Measurements from ENCODE around the gene TIGD4. TPM values are rescaled to one million over a fixed set of nuclear protein-coding genes. Genes with fewer than 3 reads are reported as not detected.

Gene TIGD4
- total RNA-seq (2016; rRNA removed; fragmentation: Illumina TruSeq; extraction: Trizol): 0.49 and 0.62 TPM in 2 replicates
- 0.18 TPM in 1 of 2 replicates, not detected in the other for total RNA-seq (2016; cell fraction: cytosol; rRNA removed; fragmentation: Illumina TruSeq; extraction: Trizol; ENCODE audit: low read depth)
- total RNA-seq (2016; cell fraction: insoluble cytoplasmic fraction; rRNA removed; fragmentation: Illumina TruSeq; extraction: Trizol): 0.56 and 0.67 TPM in 2 replicates
- total RNA-seq (2016; cell fraction: membrane; rRNA removed; fragmentation: Illumina TruSeq; extraction: Trizol): 0.21 and 0.37 TPM in 2 replicates
- 0.93 and 1.3 TPM in 2 replicates for total RNA-seq (2016; cell fraction: nucleus; rRNA removed; fragmentation: Illumina TruSeq; extraction: Trizol)
- 0.15 and 0.29 TPM in 2 replicates for polyA plus RNA-seq (2011; rRNA removed)
- polyA plus RNA-seq (2011; cell fraction: cytosol; rRNA removed): 0.03 and 0.05 TPM in 2 replicates
- polyA plus RNA-seq (2011; cell fraction: nucleus; rRNA removed): 0.13 and 0.23 TPM in 2 replicates
- 0.24 and 0.34 TPM in 2 replicates for polyA plus RNA-seq (2012)
- polyA plus RNA-seq (2016; cell fraction: cytosol; fragmentation: Illumina TruSeq; extraction: Trizol; ENCODE audit: low read depth): not detected in 2 replicates
- polyA plus RNA-seq (2016; cell fraction: insoluble cytoplasmic fraction; fragmentation: Illumina TruSeq; extraction: Trizol; ENCODE audit: low read depth): 0.26 and 0.30 TPM in 2 replicates
- polyA plus RNA-seq (2016; cell fraction: membrane; fragmentation: Illumina TruSeq; extraction: Trizol; ENCODE audit: low read depth): 0.06 and 0.09 TPM in 2 replicates
- 1.1 and 1.3 TPM in 2 replicates for polyA plus RNA-seq (2016; cell fraction: nucleus; fragmentation: Illumina TruSeq; extraction: Trizol; ENCODE audit: insufficient read depth, low read depth)
- 0.08 and 0.14 TPM in 2 replicates for polyA minus RNA-seq (2011; rRNA and poly(A)+ RNA removed; ENCODE audit: low replicate concordance)
- 0.35 TPM in 1 of 2 replicates, not detected in the other for polyA minus RNA-seq (2011; cell fraction: cytosol; rRNA and poly(A)+ RNA removed)
- 0.39 and 1.6 TPM in 2 replicates for polyA minus RNA-seq (2011; cell fraction: nucleus; rRNA and poly(A)+ RNA removed)
- Bru-seq, nascent RNA: percentile 49 among the genes with signal in this experiment
- BruChase-seq, experiment 1, labeled RNA remaining after a 6-hour chase: percentile 41 among the genes with signal in this experiment
- percentile 45 among the genes with signal in this experiment for BruChase-seq, experiment 2, labeled RNA remaining after a 2-hour chase
- long read RNA-seq, experiment 1: 0 reads
- long read RNA-seq, experiment 2, partial matches to known transcripts: 0 of 1 reads
- long read RNA-seq, experiment 2, other reads (novel, unspliced or antisense): 1 of 1 reads

GRCh38 chr4:152779513-152780266, at the start of gene TIGD4, which contains the start of gene ARFIP1:
Gene TIGD4, minus strand, starts transcription at chr4:152779730. Its CDS starts 8,726 bp downstream, at chr4:152771004.
Gene ARFIP1, plus strand, starts transcription at chr4:152779954. Its CDS starts 49,680 bp downstream, at chr4:152829634.
- H3K79me2 ChIP-seq (ENCODE audit: insufficient read depth, low read length): peaks cover 41% of the 10 kb centered on the region
- ATAC-seq (peak; percentile 95), FAIRE-seq (peak; percentile 97), DNase-seq (ENCODE audit: low spot score) (peak; percentile 95)
- H4K20me1 ChIP-seq (ENCODE audit: insufficient read depth, low read length): no peaks in the 10 kb centered on the region
- WGBS (ENCODE audit: low lambda C conversion rate): 0% methylated on average over 22 of the region's 55 CpGs
- H3K9ac ChIP-seq (ENCODE audit: insufficient read depth, low read depth, low read length): peak within 1 kb of the TSS; percentile 82
- intact Hi-C loops (cut with micrococcal nuclease; ENCODE audit: unreplicated experiment): loop anchor here (5.0 to 10.0 kb wide), 3 partner anchors 38 to 348 kb away; no protein-coding TSS in a partner anchor
- no peaks in the 10 kb centered on the region for H3K36me3 ChIP-seq (replicated peaks in 1 of 2; ENCODE audit: control insufficient read depth in 1 of 2, insufficient read depth in 2 of 2, low read length in 2 of 2)
- no TSS peak for BruUV-seq (replicated peaks)
- peak within 1 kb of the TSS; percentile 75 for H3K27ac ChIP-seq (ENCODE audit: extremely low read length, insufficient read depth, low read length)
- H3K4me1 ChIP-seq (ENCODE audit: insufficient read depth, low read length): peaks cover 36% of the 10 kb centered on the region
- peak within 1 kb of the TSS; percentile 79 for H2AFZ ChIP-seq (ENCODE audit: low read length)
- H3K9me3 ChIP-seq (ENCODE audit: low read length): no peaks in the 10 kb centered on the region
- in situ Hi-C loops (cut with HindIII; ENCODE audit: extremely low pct_ligation_motif_present, low pct_unique_long_range_greater_than_20kb): no loop called here
- CTCF ChIA-PET (ENCODE audit: low intra/inter-chr PET ratio, low total read pairs): no interaction called here
- peak within 1 kb of the TSS; percentile 64 to 85 (median 65) for H3K4me3 ChIP-seq (replicated peaks in 1 of 3; ENCODE audit: insufficient read depth in 1 of 3, low read depth in 2 of 3, low read length in 3 of 3)
- POLR2A ChIA-PET: interaction anchor here (1.1 to 1.5 kb wide), 2 partner anchors 10 to 25 kb away, joined by 4 to 5 read pairs; no protein-coding TSS in a partner anchor
- no peaks in the 10 kb centered on the region; a peak in 1 of 5 replicates for H3K27me3 ChIP-seq (ENCODE audit: control insufficient read depth in 1 of 2, insufficient read depth in 2 of 2, low read length in 2 of 2)
- peak within 1 kb of the TSS; percentile 86 for H3K4me2 ChIP-seq (ENCODE audit: low read depth, low read length)
- TF ChIP-seq ZSCAN21 (CRISPR knock-in tag; IDR thresholded peaks at IDR 0.05; ENCODE audit: borderline replicate concordance) (0 out of 2 replicates have a peak, but pooled peaks have one; percentile 67), ZNF180 (CRISPR knock-in tag; IDR thresholded peaks at IDR 0.05; ENCODE audit: borderline replicate concordance, low read depth) (no peak), PAX8 (CRISPR knock-in tag; IDR thresholded peaks at IDR 0.05; ENCODE audit: borderline replicate concordance) (0 out of 2 replicates have a peak, but pooled peaks have one; percentile 47), MYC (CRISPR knock-in tag; IDR thresholded peaks at IDR 0.05; ENCODE audit: borderline replicate concordance) (peak; percentile 84; the same call in 1 of the 2 replicates), ZBTB49 (CRISPR knock-in tag; IDR thresholded peaks at IDR 0.05; ENCODE audit: borderline replicate concordance) (no peak), PATZ1 (CRISPR knock-in tag; IDR thresholded peaks at IDR 0.05) (peak; percentile 90; the same call in 1 of the 2 replicates), ZNF280D (CRISPR knock-in tag; IDR thresholded peaks at IDR 0.05) (no peak; the same call in 1 of the 2 replicates), NFIB (CRISPR knock-in tag; IDR thresholded peaks at IDR 0.05; ENCODE audit: borderline replicate concordance) (no peak), HNF4A (CRISPR knock-in tag; IDR thresholded peaks at IDR 0.05) (peak; percentile 37)
